ENCODE measurements around the gene KIAA0408. TPM values are rescaled to one million over a fixed set of nuclear protein-coding genes. Genes with fewer than 3 reads are reported as not detected.

Gene KIAA0408
- total and polyA plus RNA-seq, 2 of the 8 experiments (the other 6 are each of a cell fraction or from before 2014, with no cell fraction given): 3.3 to 10.8 TPM

DNA sequence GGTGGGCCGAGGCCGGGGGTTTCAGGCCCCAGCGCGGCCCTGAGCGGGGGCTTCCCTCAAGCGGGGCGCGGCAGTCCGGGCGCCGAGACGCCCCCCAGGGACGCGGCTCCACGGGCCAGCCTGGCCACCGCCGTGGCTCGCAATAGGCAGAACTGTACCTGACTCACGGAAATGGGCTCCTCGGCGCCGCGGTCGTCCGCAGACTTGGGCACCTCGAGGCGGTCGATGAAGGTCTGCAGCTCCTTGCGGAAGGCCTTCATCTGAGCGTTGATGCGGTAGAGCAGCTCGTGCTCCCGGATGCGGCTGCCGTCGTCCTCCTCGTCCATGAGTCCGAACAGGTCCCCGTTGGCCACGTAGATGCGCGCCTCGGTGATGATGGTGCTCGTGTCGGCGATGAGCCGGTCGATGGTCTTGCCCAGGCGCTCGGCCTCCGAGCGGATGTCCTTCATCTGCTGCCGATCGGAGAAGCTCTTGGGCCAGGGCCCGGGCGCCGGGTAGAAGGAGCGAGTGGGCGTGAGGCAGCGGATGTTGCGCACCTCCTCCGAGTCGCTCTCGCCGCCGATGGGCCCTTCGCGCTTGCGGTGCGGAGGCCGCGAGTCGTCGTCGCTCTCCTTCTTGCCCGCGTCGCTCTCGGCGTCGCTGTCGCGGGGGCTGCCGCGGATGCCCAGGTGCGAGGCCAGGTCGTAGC is 16.1 kb upstream of the KIAA0408 start (continued):
- TF ChIP-seq, protein P1, sequence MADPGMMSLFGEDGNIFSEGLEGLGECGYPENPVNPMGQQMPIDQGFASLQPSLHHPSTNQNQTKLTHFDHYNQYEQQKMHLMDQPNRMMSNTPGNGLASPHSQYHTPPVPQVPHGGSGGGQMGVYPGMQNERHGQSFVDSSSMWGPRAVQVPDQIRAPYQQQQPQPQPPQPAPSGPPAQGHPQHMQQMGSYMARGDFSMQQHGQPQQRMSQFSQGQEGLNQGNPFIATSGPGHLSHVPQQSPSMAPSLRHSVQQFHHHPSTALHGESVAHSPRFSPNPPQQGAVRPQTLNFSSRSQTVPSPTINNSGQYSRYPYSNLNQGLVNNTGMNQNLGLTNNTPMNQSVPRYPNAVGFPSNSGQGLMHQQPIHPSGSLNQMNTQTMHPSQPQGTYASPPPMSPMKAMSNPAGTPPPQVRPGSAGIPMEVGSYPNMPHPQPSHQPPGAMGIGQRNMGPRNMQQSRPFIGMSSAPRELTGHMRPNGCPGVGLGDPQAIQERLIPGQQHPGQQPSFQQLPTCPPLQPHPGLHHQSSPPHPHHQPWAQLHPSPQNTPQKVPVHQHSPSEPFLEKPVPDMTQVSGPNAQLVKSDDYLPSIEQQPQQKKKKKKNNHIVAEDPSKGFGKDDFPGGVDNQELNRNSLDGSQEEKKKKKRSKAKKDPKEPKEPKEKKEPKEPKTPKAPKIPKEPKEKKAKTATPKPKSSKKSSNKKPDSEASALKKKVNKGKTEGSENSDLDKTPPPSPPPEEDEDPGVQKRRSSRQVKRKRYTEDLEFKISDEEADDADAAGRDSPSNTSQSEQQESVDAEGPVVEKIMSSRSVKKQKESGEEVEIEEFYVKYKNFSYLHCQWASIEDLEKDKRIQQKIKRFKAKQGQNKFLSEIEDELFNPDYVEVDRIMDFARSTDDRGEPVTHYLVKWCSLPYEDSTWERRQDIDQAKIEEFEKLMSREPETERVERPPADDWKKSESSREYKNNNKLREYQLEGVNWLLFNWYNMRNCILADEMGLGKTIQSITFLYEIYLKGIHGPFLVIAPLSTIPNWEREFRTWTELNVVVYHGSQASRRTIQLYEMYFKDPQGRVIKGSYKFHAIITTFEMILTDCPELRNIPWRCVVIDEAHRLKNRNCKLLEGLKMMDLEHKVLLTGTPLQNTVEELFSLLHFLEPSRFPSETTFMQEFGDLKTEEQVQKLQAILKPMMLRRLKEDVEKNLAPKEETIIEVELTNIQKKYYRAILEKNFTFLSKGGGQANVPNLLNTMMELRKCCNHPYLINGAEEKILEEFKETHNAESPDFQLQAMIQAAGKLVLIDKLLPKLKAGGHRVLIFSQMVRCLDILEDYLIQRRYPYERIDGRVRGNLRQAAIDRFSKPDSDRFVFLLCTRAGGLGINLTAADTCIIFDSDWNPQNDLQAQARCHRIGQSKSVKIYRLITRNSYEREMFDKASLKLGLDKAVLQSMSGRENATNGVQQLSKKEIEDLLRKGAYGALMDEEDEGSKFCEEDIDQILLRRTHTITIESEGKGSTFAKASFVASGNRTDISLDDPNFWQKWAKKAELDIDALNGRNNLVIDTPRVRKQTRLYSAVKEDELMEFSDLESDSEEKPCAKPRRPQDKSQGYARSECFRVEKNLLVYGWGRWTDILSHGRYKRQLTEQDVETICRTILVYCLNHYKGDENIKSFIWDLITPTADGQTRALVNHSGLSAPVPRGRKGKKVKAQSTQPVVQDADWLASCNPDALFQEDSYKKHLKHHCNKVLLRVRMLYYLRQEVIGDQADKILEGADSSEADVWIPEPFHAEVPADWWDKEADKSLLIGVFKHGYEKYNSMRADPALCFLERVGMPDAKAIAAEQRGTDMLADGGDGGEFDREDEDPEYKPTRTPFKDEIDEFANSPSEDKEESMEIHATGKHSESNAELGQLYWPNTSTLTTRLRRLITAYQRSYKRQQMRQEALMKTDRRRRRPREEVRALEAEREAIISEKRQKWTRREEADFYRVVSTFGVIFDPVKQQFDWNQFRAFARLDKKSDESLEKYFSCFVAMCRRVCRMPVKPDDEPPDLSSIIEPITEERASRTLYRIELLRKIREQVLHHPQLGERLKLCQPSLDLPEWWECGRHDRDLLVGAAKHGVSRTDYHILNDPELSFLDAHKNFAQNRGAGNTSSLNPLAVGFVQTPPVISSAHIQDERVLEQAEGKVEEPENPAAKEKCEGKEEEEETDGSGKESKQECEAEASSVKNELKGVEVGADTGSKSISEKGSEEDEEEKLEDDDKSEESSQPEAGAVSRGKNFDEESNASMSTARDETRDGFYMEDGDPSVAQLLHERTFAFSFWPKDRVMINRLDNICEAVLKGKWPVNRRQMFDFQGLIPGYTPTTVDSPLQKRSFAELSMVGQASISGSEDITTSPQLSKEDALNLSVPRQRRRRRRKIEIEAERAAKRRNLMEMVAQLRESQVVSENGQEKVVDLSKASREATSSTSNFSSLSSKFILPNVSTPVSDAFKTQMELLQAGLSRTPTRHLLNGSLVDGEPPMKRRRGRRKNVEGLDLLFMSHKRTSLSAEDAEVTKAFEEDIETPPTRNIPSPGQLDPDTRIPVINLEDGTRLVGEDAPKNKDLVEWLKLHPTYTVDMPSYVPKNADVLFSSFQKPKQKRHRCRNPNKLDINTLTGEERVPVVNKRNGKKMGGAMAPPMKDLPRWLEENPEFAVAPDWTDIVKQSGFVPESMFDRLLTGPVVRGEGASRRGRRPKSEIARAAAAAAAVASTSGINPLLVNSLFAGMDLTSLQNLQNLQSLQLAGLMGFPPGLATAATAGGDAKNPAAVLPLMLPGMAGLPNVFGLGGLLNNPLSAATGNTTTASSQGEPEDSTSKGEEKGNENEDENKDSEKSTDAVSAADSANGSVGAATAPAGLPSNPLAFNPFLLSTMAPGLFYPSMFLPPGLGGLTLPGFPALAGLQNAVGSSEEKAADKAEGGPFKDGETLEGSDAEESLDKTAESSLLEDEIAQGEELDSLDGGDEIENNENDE (IDR thresholded peaks at IDR 0.05; ENCODE audit: insufficient replicate concordance, low read length): no peak
- TF ChIP-seq SIRT6 (IDR thresholded peaks at IDR 0.05; ENCODE audit: low read length) (no peak), KDM5A (IDR thresholded peaks at IDR 0.05; ENCODE audit: low read length) (no peak), HDAC6 (IDR thresholded peaks at IDR 0.05; ENCODE audit: low read depth, low read length) (no peak), FOSL1 (IDR thresholded peaks at IDR 0.05; ENCODE audit: insufficient read depth, low read depth, low read length) (no peak)
- TF ChIP-seq, protein P2, sequence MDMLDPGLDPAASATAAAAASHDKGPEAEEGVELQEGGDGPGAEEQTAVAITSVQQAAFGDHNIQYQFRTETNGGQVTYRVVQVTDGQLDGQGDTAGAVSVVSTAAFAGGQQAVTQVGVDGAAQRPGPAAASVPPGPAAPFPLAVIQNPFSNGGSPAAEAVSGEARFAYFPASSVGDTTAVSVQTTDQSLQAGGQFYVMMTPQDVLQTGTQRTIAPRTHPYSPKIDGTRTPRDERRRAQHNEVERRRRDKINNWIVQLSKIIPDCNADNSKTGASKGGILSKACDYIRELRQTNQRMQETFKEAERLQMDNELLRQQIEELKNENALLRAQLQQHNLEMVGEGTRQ (IDR thresholded peaks at IDR 0.05; ENCODE audit: low read length): no peak

Measured in H1 (cell line).